Stimulated activated CD8-positive, alpha-beta memory T cell treated with anti-CD3 and anti-CD28 coated beads, Interleukin-7, amount 100 ng/mL, for 48 hours (primary cell): ENCODE measurements around the gene FAM107B.
A peak's percentile ranks its signal among the peaks of the same experiment; 100 is the strongest.
"Not testable (repeated sequence)": the region's sequence is repeated elsewhere in the genome, so short reads cannot be mapped to it uniquely, and the experiment has no call there.

ENCODE experiments used
- DNase-seq, 2 donors: peaks; one replicate each; pipeline ENCODE4 v3.0.0-alpha.2; 2020; ENCODE audit warnings: low read depth in 1 of 2; ENCODE audit errors: extremely low read depth in 1 of 2

FAM107B gene

GRCh38 chr10:14667280-14667679, 107.4 kb downstream of the FAM107B start:
- DNase-seq = no peak

GRCh38 chr10:14665865-14666857, 108.5 kb downstream of the FAM107B start:
- no peak for DNase-seq

GRCh38 chr10:14665304-14665703, 109.4 kb downstream of the FAM107B start:
- no peak for DNase-seq

- no peak for DNase-seq
These were observed 110.4 kb downstream of the FAM107B start for GRCh38 chr10:14664345-14664744.

- no peak for DNase-seq
These were observed 112.9 kb downstream of the FAM107B start for GRCh38 chr10:14661818-14662217.

- no peak for DNase-seq
These were observed 113.9 kb downstream of the FAM107B start for GRCh38 chr10:14660831-14661230.

- DNase-seq = peak; percentile 24 to 50
These were observed 115.0 kb downstream of the FAM107B start for GRCh38 chr10:14659626-14660196.

- DNase-seq = not testable (repeated sequence)
These were observed 115.6 kb downstream of the FAM107B start for GRCh38 chr10:14659137-14659536.

GRCh38 chr10:14658331-14659127, 116.2 kb downstream of the FAM107B start:
- DNase-seq = no peak

GRCh38 chr10:14656052-14656730, 118.5 kb downstream of the FAM107B start:
- no peak for DNase-seq

- DNase-seq = no peak
These were observed 119.8 kb downstream of the FAM107B start for GRCh38 chr10:14654821-14655382.

GRCh38 chr10:14653271-14654161, 121.2 kb downstream of the FAM107B start:
- DNase-seq = no peak

- DNase-seq = no peak
These were observed 121.9 kb downstream of the FAM107B start for GRCh38 chr10:14652816-14653215.

- no peak for DNase-seq
These were observed 122.6 kb downstream of the FAM107B start for GRCh38 chr10:14652067-14652466.

- no peak for DNase-seq
These were observed 125.0 kb downstream of the FAM107B start for GRCh38 chr10:14649739-14650138.

GRCh38 chr10:14648946-14649345, 125.8 kb downstream of the FAM107B start:
- DNase-seq = no peak

GRCh38 chr10:14648005-14648765, 126.5 kb downstream of the FAM107B start:
- peak; percentile 37 to 56 for DNase-seq

- DNase-seq = peak in 1 of 2 donors; percentile 28
These were observed 129.3 kb downstream of the FAM107B start for GRCh38 chr10:14645239-14645960.
